HepG2 (cell line): ENCODE data around the gene DLG4. TPM values are rescaled to one million over a fixed set of nuclear protein-coding genes. Genes with fewer than 3 reads are reported as not detected.

Experiments used
- CENPX ChIP-seq: sonication (generic); formaldehyde crosslinking; IDR thresholded peaks from 2 replicates; pipeline ENCODE4 v1.9.0; 2021; ENCODE audit warnings: mild to moderate bottlenecking, missing genetic modification reagents, moderate library complexity
- FOXA3 ChIP-seq: IDR thresholded peaks from 2 replicates; pipeline ENCODE4 v1.6.1; 2016; ENCODE audit warnings: missing genetic modification reagents, missing compliant biosample characterization
- FOXM1 ChIP-seq: sonication (generic); formaldehyde crosslinking; IDR thresholded peaks from 2 replicates; pipeline ENCODE4 v1.5.0; 2020; ENCODE audit warnings: missing genetic modification reagents
- HNRNPL ChIP-seq: fragments of 200-400 bp; formaldehyde crosslinking; IDR thresholded peaks from 2 replicates; pipeline ENCODE4 v1.6.1; 2017; ENCODE audit warnings: mild to moderate bottlenecking, low read depth, low read length
- KAT8 ChIP-seq: IDR thresholded peaks from 2 replicates; pipeline ENCODE4 v1.6.1; 2016; ENCODE audit warnings: missing genetic modification reagents, missing compliant biosample characterization
- MBNL3 ChIP-seq: fragments of 250-450 bp; sonication (Bioruptor Pico); conservative IDR thresholded peaks from 2 replicates; pipeline ENCODE4 v1.8.0; 2022; ENCODE audit warnings: mild to moderate bottlenecking, inconsistent platforms
- MYNN ChIP-seq: sonication (generic); formaldehyde crosslinking; IDR thresholded peaks from 2 replicates; pipeline ENCODE4 v1.4.0; 2020; ENCODE audit warnings: mild to moderate bottlenecking, low read depth, missing genetic modification reagents
- PHF21A ChIP-seq: sonication (generic); formaldehyde crosslinking; IDR thresholded peaks from 2 replicates; pipeline ENCODE4 v1.5.0; 2020; ENCODE audit warnings: mild to moderate bottlenecking, missing genetic modification reagents
- SKI ChIP-seq: fragments of 450-650 bp; IDR thresholded peaks from one replicate; pipeline ENCODE4 v1.6.1; 2018; ENCODE audit warnings: mild to moderate bottlenecking; ENCODE audit not compliant: partially characterized antibody
- SMAD3 ChIP-seq: sonication (generic); formaldehyde crosslinking; IDR thresholded peaks from 2 replicates; pipeline ENCODE4 v1.4.0; 2020; ENCODE audit warnings: missing genetic modification reagents
- SOX6 ChIP-seq, 2 experiments: fragments of 450-650 bp in 1 of 2; sonication (generic) in 1 of 2; formaldehyde crosslinking in 1 of 2; IDR thresholded peaks; 2 replicates each; pipeline versions ENCODE4 v1.4.0 to v1.6.1; 2017 to 2020; ENCODE audit warnings: antibody characterized with exemption in 1 of 2, mild to moderate bottlenecking in 1 of 2, missing genetic modification reagents in 1 of 2
- SP2 ChIP-seq: sonication (generic); formaldehyde crosslinking; IDR thresholded peaks from 2 replicates; pipeline ENCODE4 v1.5.1; 2020; ENCODE audit warnings: mild to moderate bottlenecking, missing genetic modification reagents
- THAP7 ChIP-seq: sonication (generic); formaldehyde crosslinking; IDR thresholded peaks from 2 replicates; pipeline ENCODE4 v1.8.1; 2023; ENCODE audit warnings: mild to moderate bottlenecking, missing genetic modification reagents
- ZBTB42 ChIP-seq: sonication (generic); formaldehyde crosslinking; IDR thresholded peaks from 2 replicates; pipeline ENCODE4 v1.5.0; 2020; ENCODE audit warnings: mild to moderate bottlenecking, missing genetic modification reagents
- ZNF317 ChIP-seq: sonication (generic); formaldehyde crosslinking; IDR thresholded peaks from 2 replicates; pipeline ENCODE4 v1.5.0; 2020; ENCODE audit warnings: mild to moderate bottlenecking, missing genetic modification reagents
- ZNF432 ChIP-seq: sonication (generic); formaldehyde crosslinking; IDR thresholded peaks from 2 replicates; pipeline ENCODE4 v1.5.0; 2020; ENCODE audit warnings: missing genetic modification reagents, mild to moderate bottlenecking, borderline replicate concordance
- ZNF441 ChIP-seq: sonication (generic); formaldehyde crosslinking; IDR thresholded peaks from 2 replicates; pipeline ENCODE4 v1.7.0; 2021; ENCODE audit warnings: missing genetic modification reagents, borderline replicate concordance
- ZNF564 ChIP-seq: sonication (generic); formaldehyde crosslinking; IDR thresholded peaks from 2 replicates; pipeline ENCODE4 v1.8.1; 2023; ENCODE audit warnings: mild to moderate bottlenecking, missing genetic modification reagents
- ZNF567 ChIP-seq: sonication (generic); formaldehyde crosslinking; IDR thresholded peaks from 2 replicates; pipeline ENCODE4 v1.8.1; 2023; ENCODE audit warnings: mild to moderate bottlenecking, missing genetic modification reagents, borderline replicate concordance
- ZNF792 ChIP-seq: IDR thresholded peaks from 2 replicates; pipeline ENCODE4 v1.6.1; 2016
- ZNF878 ChIP-seq: sonication (generic); formaldehyde crosslinking; IDR thresholded peaks from 2 replicates; pipeline ENCODE4 v1.8.1; 2023; ENCODE audit warnings: mild to moderate bottlenecking, missing genetic modification reagents, moderate library complexity
- ZNF891 ChIP-seq: sonication (generic); formaldehyde crosslinking; IDR thresholded peaks from 2 replicates; pipeline ENCODE4 v1.5.0; 2020; ENCODE audit warnings: mild to moderate bottlenecking, missing genetic modification reagents
- polyA plus RNA-seq, 8 experiments: library from polyadenylated mRNA; depleted of rRNA in 3 of 8; stranded (reverse) in 7 of 8; unstranded in 1 of 8; fragments of >200 nt; fragmentation: Illumina TruSeq in 4 of 8; extraction: Trizol in 4 of 8; gene quantifications; 2 replicates each; pipeline versions ENCODE4 v1.2.1 to v1.2.3, GENCODE V29; 2011 to 2016; ENCODE audit warnings: low read depth in 4 of 8, missing spikeins in 1 of 8, mixed read lengths in 1 of 8; ENCODE audit not compliant: insufficient read depth in 1 of 8
- total RNA-seq, 5 experiments: library from RNA; depleted of rRNA; stranded (reverse); fragments of >200 nt; fragmentation: Illumina TruSeq; extraction: Trizol; gene quantifications; 2 replicates each; pipeline ENCODE4 v1.2.3, GENCODE V29; 2016; ENCODE audit warnings: low read depth in 1 of 5
- TF ChIP-seq, protein P1 (sequence below): sonication (generic); formaldehyde crosslinking; IDR thresholded peaks from 2 replicates; pipeline ENCODE4 v1.4.0; 2020; ENCODE audit warnings: missing genetic modification reagents
- TF ChIP-seq, protein P2 (sequence below): IDR thresholded peaks from 2 replicates; pipeline ENCODE4 v1.6.1; 2012; ENCODE audit warnings: low read depth, low read length, improper control_type of control experiment
- TF ChIP-seq, protein P3 (sequence below): sonication (generic); formaldehyde crosslinking; IDR thresholded peaks from 2 replicates; pipeline ENCODE4 v1.4.0; 2020; ENCODE audit warnings: missing genetic modification reagents, borderline replicate concordance

DLG4 gene
- total and polyA plus RNA-seq, 2 of the 13 experiments (the other 11 are each of a cell fraction or from before 2014, with no cell fraction given), result 0.71 to 4.3 TPM

- TF ChIP-seq, protein P1, sequence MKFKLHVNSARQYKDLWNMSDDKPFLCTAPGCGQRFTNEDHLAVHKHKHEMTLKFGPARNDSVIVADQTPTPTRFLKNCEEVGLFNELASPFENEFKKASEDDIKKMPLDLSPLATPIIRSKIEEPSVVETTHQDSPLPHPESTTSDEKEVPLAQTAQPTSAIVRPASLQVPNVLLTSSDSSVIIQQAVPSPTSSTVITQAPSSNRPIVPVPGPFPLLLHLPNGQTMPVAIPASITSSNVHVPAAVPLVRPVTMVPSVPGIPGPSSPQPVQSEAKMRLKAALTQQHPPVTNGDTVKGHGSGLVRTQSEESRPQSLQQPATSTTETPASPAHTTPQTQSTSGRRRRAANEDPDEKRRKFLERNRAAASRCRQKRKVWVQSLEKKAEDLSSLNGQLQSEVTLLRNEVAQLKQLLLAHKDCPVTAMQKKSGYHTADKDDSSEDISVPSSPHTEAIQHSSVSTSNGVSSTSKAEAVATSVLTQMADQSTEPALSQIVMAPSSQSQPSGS (CRISPR knock-in tag), result no peak
- no peak for TF ChIP-seq FOXM1
- no peak for TF ChIP-seq ZNF432 (CRISPR knock-in tag)
- no peak for TF ChIP-seq CENPX
- 0 out of 2 replicates have a peak, but pooled peaks have one; percentile 13 for TF ChIP-seq ZBTB42
- TF ChIP-seq SMAD3 (CRISPR knock-in tag), result no peak
- no peak for TF ChIP-seq ZNF878 (CRISPR knock-in tag)
- TF ChIP-seq ZNF317 (CRISPR knock-in tag), result no peak; the same call in 1 of the 2 replicates
- 0 out of 2 replicates have a peak, but pooled peaks have one; percentile 41 for TF ChIP-seq ZNF567 (CRISPR knock-in tag)
- TF ChIP-seq KAT8 (CRISPR knock-in tag), result no peak
- no peak for TF ChIP-seq ZNF792 (CRISPR knock-in tag)
- no peak for TF ChIP-seq MBNL3 (CRISPR knock-in tag)
- no peak; the same call in 1 of the 2 replicates for TF ChIP-seq ZNF441 (CRISPR knock-in tag)
- no peak for TF ChIP-seq ZNF564 (CRISPR knock-in tag)
- no peak for TF ChIP-seq SKI
- TF ChIP-seq THAP7, result no peak
- TF ChIP-seq, protein P2, sequence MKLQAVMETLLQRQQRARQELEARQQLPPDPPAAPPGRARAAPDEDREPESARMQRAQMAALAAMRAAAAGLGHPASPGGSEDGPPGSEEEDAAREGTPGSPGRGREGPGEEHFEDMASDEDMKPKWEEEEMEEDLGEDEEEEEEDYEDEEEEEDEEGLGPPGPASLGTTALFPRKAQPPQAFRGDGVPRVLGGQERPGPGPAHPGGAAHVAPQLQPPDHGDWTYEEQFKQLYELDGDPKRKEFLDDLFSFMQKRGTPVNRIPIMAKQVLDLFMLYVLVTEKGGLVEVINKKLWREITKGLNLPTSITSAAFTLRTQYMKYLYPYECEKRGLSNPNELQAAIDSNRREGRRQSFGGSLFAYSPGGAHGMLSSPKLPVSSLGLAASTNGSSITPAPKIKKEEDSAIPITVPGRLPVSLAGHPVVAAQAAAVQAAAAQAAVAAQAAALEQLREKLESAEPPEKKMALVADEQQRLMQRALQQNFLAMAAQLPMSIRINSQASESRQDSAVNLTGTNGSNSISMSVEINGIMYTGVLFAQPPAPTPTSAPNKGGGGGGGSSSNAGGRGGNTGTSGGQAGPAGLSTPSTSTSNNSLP, result no peak
- TF ChIP-seq FOXA3 (CRISPR knock-in tag), result 0 out of 2 replicates have a peak, but pooled peaks have one; percentile 10
- no peak for TF ChIP-seq SOX6 (IDR thresholded peaks at IDR 0.05)
- peak; percentile 21; the same call in 1 of the 2 replicates for TF ChIP-seq SOX6 (CRISPR knock-in tag; IDR thresholded peaks at IDR 0.05)
- TF ChIP-seq PHF21A (CRISPR knock-in tag), result no peak
- TF ChIP-seq MYNN (CRISPR knock-in tag), result no peak
- TF ChIP-seq, protein P3, sequence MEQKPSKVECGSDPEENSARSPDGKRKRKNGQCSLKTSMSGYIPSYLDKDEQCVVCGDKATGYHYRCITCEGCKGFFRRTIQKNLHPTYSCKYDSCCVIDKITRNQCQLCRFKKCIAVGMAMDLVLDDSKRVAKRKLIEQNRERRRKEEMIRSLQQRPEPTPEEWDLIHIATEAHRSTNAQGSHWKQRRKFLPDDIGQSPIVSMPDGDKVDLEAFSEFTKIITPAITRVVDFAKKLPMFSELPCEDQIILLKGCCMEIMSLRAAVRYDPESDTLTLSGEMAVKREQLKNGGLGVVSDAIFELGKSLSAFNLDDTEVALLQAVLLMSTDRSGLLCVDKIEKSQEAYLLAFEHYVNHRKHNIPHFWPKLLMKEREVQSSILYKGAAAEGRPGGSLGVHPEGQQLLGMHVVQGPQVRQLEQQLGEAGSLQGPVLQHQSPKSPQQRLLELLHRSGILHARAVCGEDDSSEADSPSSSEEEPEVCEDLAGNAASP (CRISPR knock-in tag), result 0 out of 2 replicates have a peak, but pooled peaks have one; percentile 13
- no peak for TF ChIP-seq HNRNPL
- TF ChIP-seq ZNF891 (CRISPR knock-in tag), result no peak
- TF ChIP-seq SP2 (CRISPR knock-in tag), result no peak
These were observed 42.3 kb downstream of the DLG4 start (continued) for GRCh38 chr17:7177191-7177953.
